Activated naive CD4-positive, alpha-beta T cell treated with anti-CD3 and anti-CD28 coated beads for 36 hours (primary cell): ENCODE results near the gene CCDC190. TPM values are rescaled to one million over a fixed set of nuclear protein-coding genes. Genes with fewer than 3 reads are reported as not detected.

Source experiments
- CTCF ChIA-PET: fragments of 350-600 bp; sonication (Branson Sonifier 250); formaldehyde crosslinking; loops from one replicate; lab custom pipeline; 2021; ENCODE audit warnings: antibody characterized with exemption; lab: Charles Lee
- DNase-seq: peaks from one replicate; pipeline ENCODE4 v3.0.0-alpha.2; 2020
- H3K27ac Mint-ChIP-seq: one replicate; pipeline ENCODE4 v1.8.0; 2021; ENCODE audit warnings: mild to moderate bottlenecking, mixed read lengths
- H3K27me3 Mint-ChIP-seq: one replicate; pipeline ENCODE4 v1.8.0; 2021; ENCODE audit warnings: low read depth, mixed read lengths
- H3K36me3 Mint-ChIP-seq: one replicate; pipeline ENCODE4 v1.8.0; 2021; ENCODE audit warnings: low read depth, mixed read lengths
- H3K4me1 Mint-ChIP-seq: one replicate; pipeline ENCODE4 v1.8.0; 2021; ENCODE audit warnings: low read depth, mixed read lengths
- H3K4me3 Mint-ChIP-seq: one replicate; pipeline ENCODE4 v1.8.0; 2021; ENCODE audit warnings: mild to moderate bottlenecking, moderate library complexity, mixed read lengths
- H3K9me3 Mint-ChIP-seq: one replicate; pipeline ENCODE4 v1.8.0; 2021; ENCODE audit warnings: mixed read lengths
- intact Hi-C: fragments of 100-400 bp; cut with micrococcal nuclease; formaldehyde crosslinking; loops from one replicate; pipeline ENCODE4 v1.15.1; 2023
- total RNA-seq, 2 experiments: library from RNA; stranded (reverse); gene quantifications; one replicate each; pipeline ENCODE4 v1.2.3, GENCODE V29; 2021

CCDC190 gene
- total RNA-seq: not detected

DNA sequence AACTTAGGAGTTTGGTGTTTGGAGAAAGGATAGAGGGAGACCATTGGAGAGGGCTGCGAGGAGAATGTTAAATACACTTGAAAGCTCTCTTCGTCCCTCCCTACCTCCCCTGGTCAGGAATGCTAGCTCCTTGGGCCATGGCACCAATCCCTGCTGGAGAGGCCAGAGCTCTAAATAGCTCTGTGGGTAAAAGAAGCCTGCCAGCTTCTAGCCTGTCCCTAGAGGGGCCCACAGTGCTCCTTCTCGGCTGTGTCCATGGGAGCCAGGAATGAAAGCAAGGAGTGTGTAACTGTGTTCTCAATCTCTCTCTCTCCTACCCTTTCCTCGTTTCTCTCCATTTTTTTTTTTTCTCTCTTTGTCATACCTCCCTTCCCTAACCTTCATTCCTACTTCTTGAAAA is at the start of gene CCDC190:
Gene CCDC190 (minus strand): TSS at position 75 of the 400 bp plus-strand sequence. CDS start 1,529 bp downstream, outside the sequence.
- Mint-ChIP-seq H3K4me3 (no peak within 1 kb of the TSS), H3K36me3 (no peaks in the 10 kb centered on the region), H3K27ac (no peak within 1 kb of the TSS), H3K4me1 (no peaks in the 10 kb centered on the region), H3K9me3 (peaks cover 1% of the 10 kb centered on the region), H3K27me3 (peaks cover 5% of the 10 kb centered on the region)
- DNase-seq: no peak
- CTCF ChIA-PET: interaction anchor here (0.8 to 1.4 kb wide), 3 partner anchors 12 to 454 kb away, joined by 3 read pairs; no protein-coding TSS in a partner anchor
- intact Hi-C loops: no loop called here

DNA sequence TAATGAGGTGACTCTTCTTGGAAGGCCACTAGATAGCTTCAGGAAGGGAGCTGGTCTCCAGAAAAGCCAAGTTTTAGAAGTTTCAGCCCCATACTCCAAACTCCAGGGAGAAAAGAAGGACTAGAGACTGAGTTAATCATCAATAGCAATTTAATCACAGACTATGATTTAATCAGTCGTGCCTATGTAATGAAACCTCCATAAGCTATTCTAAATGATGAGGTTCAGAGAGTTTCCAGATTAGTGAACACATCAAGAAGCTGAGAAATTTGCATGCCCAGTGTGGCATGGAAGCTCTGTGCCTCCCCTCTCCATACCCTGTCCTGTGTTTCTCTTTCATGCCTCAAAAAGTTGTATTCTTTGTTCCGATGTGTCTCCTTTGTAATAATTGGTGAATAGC is 49.2 kb upstream of the CCDC190 start:
- peaks cover 6% of the 10 kb centered on the region for H3K9me3 Mint-ChIP-seq
- H3K4me3 Mint-ChIP-seq: no peak overlapping the region
- H3K36me3 Mint-ChIP-seq: no peaks in the 10 kb centered on the region
- intact Hi-C loops: no loop called here
- no peaks in the 10 kb centered on the region for H3K4me1 Mint-ChIP-seq
- H3K27me3 Mint-ChIP-seq: peaks cover 7% of the 10 kb centered on the region
- no peak overlapping the region for H3K27ac Mint-ChIP-seq
- DNase-seq: no peak
- CTCF ChIA-PET: interaction anchor here (0.7 to 1.7 kb wide), 2 partner anchors 25 to 265 kb away, joined by 3 to 5 read pairs; no protein-coding TSS in a partner anchor

DNA sequence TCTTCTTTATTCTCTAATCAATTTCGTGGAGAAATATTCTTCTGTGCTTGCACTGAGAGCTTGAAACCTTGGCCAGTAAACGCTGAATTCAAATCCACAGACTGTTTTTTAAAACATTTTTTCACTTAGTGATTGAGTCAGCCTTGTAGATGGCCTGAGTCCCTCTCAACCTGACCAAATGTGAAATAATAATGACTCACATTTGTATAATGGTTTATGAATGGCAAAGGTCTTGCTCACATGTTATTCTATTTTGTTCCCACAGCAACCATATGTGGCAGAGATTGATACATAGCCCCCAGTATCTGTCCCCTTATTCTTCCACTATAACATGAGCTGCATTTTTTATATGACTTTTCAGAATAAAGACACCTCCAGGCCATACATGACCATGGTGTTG is 47.8 kb upstream of the CCDC190 start:
- intact Hi-C loops: no loop called here
- Mint-ChIP-seq H3K4me1 (no peaks in the 10 kb centered on the region), H3K36me3 (no peaks in the 10 kb centered on the region), H3K4me3 (no peak overlapping the region), H3K27me3 (peaks cover 3% of the 10 kb centered on the region), H3K27ac (no peak overlapping the region), H3K9me3 (peaks cover 6% of the 10 kb centered on the region)
- CTCF ChIA-PET: no interaction called here
- DNase-seq: no peak

- no peak for DNase-seq
- H3K4me1 Mint-ChIP-seq: no peaks in the 10 kb centered on the region
- H3K9me3 Mint-ChIP-seq: peaks cover 6% of the 10 kb centered on the region
- peaks cover 3% of the 10 kb centered on the region for H3K27me3 Mint-ChIP-seq
- H3K4me3 Mint-ChIP-seq: no peak overlapping the region
- intact Hi-C loops: no loop called here
- H3K36me3 Mint-ChIP-seq: no peaks in the 10 kb centered on the region
- CTCF ChIA-PET: no interaction called here
- no peak overlapping the region for H3K27ac Mint-ChIP-seq
Observed at GRCh38 chr1:162908236-162908635, 47.3 kb upstream of the CCDC190 start.

DNA sequence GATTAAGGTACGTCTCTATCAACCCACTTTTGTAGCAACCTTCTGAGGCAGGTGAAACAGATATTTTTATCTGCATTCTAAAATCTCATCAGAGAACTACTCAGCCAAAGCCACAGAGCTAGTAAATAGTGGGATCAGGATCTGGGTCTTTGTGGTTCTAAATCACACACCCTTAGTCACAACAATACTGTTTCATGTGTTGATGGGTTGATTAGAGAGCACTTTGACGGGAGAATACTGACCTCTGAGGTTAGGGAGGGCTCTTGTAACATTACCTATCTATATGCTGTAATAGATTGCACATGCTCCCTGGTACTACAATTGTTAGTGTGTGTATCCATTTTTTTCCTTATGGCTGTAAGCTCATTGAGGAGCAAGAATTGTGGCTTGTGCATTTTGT is 45.5 kb upstream of the CCDC190 start:
- H3K27ac Mint-ChIP-seq: no peak overlapping the region
- intact Hi-C loops: no loop called here
- CTCF ChIA-PET: no interaction called here
- H3K36me3 Mint-ChIP-seq: no peaks in the 10 kb centered on the region
- no peak for DNase-seq
- no peaks in the 10 kb centered on the region for H3K27me3 Mint-ChIP-seq
- H3K4me1 Mint-ChIP-seq: no peaks in the 10 kb centered on the region
- no peaks in the 10 kb centered on the region for H3K9me3 Mint-ChIP-seq
- H3K4me3 Mint-ChIP-seq: no peak overlapping the region

- no peak overlapping the region for H3K27ac Mint-ChIP-seq
- no peak overlapping the region for H3K4me3 Mint-ChIP-seq
- no peak for DNase-seq
- H3K36me3 Mint-ChIP-seq: no peaks in the 10 kb centered on the region
- CTCF ChIA-PET: no interaction called here
- H3K4me1 Mint-ChIP-seq: no peaks in the 10 kb centered on the region
- H3K27me3 Mint-ChIP-seq: no peaks in the 10 kb centered on the region
- H3K9me3 Mint-ChIP-seq: no peaks in the 10 kb centered on the region
- intact Hi-C loops: no loop called here
Observed at GRCh38 chr1:162905174-162906158, 44.5 kb upstream of the CCDC190 start.

- no peak for DNase-seq
- intact Hi-C loops: no loop called here
- Mint-ChIP-seq H3K9me3 (no peaks in the 10 kb centered on the region), H3K27me3 (no peaks in the 10 kb centered on the region), H3K4me3 (no peak overlapping the region), H3K4me1 (no peaks in the 10 kb centered on the region), H3K27ac (no peak overlapping the region), H3K36me3 (no peaks in the 10 kb centered on the region)
- CTCF ChIA-PET: no interaction called here
Observed at GRCh38 chr1:162904579-162904978, 43.6 kb upstream of the CCDC190 start.

GRCh38 chr1:162904023-162904422 is 43.0 kb upstream of the CCDC190 start:
- CTCF ChIA-PET: no interaction called here
- Mint-ChIP-seq H3K4me1 (no peaks in the 10 kb centered on the region), H3K27ac (no peak overlapping the region), H3K9me3 (no peaks in the 10 kb centered on the region), H3K36me3 (no peaks in the 10 kb centered on the region), H3K27me3 (no peaks in the 10 kb centered on the region), H3K4me3 (no peak overlapping the region)
- no peak for DNase-seq
- intact Hi-C loops: no loop called here

GRCh38 chr1:162903246-162903645 is 42.3 kb upstream of the CCDC190 start:
- Mint-ChIP-seq H3K27me3 (no peaks in the 10 kb centered on the region), H3K4me1 (no peaks in the 10 kb centered on the region), H3K36me3 (no peaks in the 10 kb centered on the region), H3K9me3 (no peaks in the 10 kb centered on the region), H3K27ac (no peak overlapping the region), H3K4me3 (no peak overlapping the region)
- no peak for DNase-seq
- intact Hi-C loops: no loop called here
- CTCF ChIA-PET: interaction anchor here (0.9 kb wide), 1 partner anchor 18 kb away, joined by 3 read pairs; no protein-coding TSS in a partner anchor

DNA sequence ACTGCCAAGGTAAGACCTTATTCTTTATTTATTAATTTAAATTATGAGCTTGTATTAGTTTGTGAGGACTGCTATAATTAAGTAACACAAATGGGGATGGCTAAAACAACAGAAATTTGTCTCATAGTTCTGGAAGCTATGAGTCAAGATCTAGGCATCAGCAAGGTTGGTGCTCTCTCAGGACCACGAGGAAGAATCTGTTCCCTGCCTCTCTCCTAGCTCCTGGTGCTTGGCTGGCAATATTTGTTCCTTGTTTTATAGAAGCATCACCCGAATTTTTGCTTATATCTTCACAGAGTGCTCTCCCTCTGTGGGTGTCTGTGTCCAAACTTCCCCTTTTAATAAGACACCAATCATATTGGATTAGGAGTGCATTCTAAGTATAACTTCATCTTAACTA is 41.4 kb upstream of the CCDC190 start:
- CTCF ChIA-PET: interaction anchor here (0.9 to 1.4 kb wide), 3 partner anchors 17 to 413 kb away, joined by 3 to 5 read pairs (median 4); no protein-coding TSS in a partner anchor
- intact Hi-C loops: no loop called here

DNA sequence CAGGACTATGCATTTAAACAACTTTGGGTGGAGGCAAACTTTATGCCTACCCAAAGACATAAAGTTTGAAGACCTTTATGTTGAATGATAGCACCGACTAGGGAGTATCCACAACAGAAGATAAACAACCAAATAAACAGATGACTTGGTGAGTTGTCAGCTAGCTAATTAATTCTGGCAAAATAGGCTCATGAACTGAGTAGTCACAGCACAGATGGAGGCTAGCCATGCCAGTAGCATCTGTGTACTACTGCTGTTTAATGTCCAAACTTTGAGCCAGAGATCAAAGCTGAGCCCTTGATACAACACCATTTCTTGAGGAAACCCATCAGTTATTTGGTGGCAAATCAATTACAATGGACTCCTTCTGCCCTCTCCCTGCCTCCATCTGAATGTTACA is 40.3 kb upstream of the CCDC190 start:
- CTCF ChIA-PET: interaction anchor here (1.2 to 1.4 kb wide), 2 partner anchors 53 to 414 kb away, joined by 4 to 5 read pairs; no protein-coding TSS in a partner anchor
- Mint-ChIP-seq H3K4me1 (no peaks in the 10 kb centered on the region), H3K27ac (no peak overlapping the region), H3K9me3 (no peaks in the 10 kb centered on the region), H3K4me3 (no peak overlapping the region), H3K36me3 (no peaks in the 10 kb centered on the region), H3K27me3 (no peaks in the 10 kb centered on the region)
- DNase-seq: no peak
- intact Hi-C loops: no loop called here

More for the DNA sequence above, 41.4 kb upstream of the CCDC190 start:
- Mint-ChIP-seq H3K27me3 (no peaks in the 10 kb centered on the region), H3K27ac (no peak overlapping the region), H3K9me3 (no peaks in the 10 kb centered on the region), H3K36me3 (no peaks in the 10 kb centered on the region), H3K4me1 (no peaks in the 10 kb centered on the region), H3K4me3 (no peak overlapping the region)
- no peak for DNase-seq

GRCh38 chr1:162899422-162900146 is 38.6 kb upstream of the CCDC190 start:
- CTCF ChIA-PET: no interaction called here
- Mint-ChIP-seq H3K9me3 (no peaks in the 10 kb centered on the region), H3K4me3 (no peak overlapping the region), H3K27ac (no peak overlapping the region), H3K27me3 (no peaks in the 10 kb centered on the region), H3K36me3 (no peaks in the 10 kb centered on the region), H3K4me1 (no peaks in the 10 kb centered on the region)
- DNase-seq: no peak
- intact Hi-C loops: no loop called here
